ENCODE results near the gene OR8B8.
"Not testable (repeated sequence)": the region's sequence is repeated elsewhere in the genome, so short reads cannot be mapped to it uniquely, and the experiment has no call there.

OR8B8 gene, protein sequence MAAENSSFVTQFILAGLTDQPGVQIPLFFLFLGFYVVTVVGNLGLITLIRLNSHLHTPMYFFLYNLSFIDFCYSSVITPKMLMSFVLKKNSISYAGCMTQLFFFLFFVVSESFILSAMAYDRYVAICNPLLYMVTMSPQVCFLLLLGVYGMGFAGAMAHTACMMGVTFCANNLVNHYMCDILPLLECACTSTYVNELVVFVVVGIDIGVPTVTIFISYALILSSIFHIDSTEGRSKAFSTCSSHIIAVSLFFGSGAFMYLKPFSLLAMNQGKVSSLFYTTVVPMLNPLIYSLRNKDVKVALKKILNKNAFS

DNA sequence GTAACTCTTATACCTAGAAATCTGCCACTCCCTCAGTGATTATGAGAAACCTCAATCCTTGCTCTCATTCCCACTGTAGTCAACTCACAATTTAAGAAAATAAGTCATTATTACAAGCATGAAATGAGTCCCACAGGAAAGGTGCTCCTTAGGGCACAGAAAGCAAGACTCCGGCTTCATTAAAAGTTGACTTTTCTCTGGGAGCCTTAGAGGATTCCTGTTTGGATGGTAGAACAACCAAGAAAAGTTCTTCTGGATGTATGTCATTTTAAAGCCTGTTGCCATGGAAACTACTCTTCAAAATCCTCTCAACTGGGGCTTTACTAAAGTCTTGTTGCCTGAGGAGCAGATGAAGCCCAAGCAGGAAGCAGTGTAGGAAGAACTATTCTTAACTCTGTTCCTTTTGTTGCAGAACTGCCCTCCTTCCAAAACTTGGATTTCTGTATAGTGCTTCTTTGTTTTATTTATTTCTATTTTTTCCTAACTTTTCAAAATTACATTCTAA, at the start of gene OR8B8:
TSS of gene OR8B8 (minus strand) at position 51 of the 505 bp plus-strand sequence. CDS start 4,611 bp downstream, outside the sequence.
- no peak for FAIRE-seq

DNA sequence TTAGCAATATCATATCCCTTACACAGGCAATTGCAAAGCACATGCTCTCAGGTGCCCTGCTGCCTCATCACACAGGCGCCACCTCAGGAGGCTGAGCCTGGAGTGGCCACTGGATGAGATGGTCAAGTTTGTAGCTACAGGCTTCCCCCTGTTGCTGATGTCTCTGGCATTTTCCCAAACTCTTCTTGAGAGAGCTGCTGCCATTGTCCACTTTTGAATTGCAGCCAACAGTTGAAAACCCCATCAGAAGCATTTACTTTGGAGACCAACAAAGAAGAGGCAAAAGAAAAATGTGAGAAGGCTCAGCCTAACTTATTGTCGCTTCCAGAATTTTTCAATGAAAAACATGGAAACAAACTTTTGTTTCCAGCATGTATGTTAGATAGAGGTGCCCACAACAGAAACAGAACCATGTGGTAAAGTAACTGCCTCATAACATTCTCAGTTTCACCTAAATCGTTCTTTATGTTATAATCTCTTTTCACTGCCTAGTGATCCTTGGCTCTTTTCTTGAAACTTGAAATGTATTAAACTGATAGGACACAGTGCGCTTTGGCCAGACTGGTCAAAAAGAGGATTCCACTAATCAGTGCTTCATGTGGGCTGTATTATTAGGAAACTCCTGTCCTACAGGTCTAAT, 47.6 kb upstream of the OR8B8 start:
- FAIRE-seq: no peak

DNA sequence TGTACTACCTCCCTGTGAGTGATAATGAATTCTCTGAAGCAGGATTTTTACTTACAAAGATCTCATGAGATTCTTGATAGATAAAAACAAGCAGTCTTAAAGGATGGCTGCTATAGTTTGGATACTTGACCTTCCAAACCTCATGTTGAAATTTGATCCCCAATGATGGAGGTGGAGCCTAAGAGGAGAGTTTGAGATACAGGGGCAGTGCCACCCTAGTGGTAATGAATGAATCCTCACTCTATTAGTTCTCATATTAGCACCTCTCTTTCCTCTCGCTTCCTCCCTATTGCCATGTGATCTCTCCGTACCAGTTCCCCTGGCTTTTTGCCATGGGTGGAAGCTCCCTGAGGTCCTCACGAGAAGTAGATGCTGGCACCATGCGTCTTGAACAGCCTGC, 37.9 kb upstream of the OR8B8 start:
- FAIRE-seq: no peak

DNA sequence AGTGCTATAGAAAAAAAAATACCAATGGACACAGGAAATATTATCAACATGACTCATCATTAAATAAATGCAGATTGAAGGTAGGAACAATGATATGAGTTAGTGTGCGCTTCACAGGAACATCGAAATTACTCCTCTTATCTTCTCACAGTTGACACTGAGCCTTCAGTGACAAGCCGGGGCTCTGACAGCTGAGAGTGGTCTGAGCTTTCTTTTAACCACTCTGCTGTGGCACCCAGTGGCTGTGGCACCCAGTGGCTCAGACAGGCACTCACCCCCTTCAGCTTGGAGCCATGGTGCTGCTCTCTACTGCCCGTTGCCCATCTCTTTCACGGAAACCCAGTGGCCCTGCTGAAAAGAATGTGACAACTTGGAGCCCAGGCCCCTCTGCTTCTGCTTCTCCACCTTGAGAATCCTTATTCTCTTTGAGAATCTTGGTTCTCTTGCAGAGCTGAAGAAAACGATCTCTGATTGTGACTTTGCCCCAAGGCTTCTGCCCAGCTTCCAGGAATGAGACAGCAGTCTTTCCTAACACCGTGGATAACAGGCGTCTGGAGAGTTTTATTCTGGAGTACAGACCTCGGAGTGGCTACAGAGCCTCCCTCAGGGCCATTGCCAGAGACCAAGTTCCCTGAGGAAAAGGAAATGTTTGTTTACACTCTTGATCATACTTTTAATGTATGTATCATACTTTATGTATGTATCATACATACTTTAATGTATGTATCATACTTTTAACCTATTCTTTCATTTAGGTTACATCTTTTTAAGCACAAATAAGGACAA, 37.1 kb upstream of the OR8B8 start:
- FAIRE-seq: no peak

DNA sequence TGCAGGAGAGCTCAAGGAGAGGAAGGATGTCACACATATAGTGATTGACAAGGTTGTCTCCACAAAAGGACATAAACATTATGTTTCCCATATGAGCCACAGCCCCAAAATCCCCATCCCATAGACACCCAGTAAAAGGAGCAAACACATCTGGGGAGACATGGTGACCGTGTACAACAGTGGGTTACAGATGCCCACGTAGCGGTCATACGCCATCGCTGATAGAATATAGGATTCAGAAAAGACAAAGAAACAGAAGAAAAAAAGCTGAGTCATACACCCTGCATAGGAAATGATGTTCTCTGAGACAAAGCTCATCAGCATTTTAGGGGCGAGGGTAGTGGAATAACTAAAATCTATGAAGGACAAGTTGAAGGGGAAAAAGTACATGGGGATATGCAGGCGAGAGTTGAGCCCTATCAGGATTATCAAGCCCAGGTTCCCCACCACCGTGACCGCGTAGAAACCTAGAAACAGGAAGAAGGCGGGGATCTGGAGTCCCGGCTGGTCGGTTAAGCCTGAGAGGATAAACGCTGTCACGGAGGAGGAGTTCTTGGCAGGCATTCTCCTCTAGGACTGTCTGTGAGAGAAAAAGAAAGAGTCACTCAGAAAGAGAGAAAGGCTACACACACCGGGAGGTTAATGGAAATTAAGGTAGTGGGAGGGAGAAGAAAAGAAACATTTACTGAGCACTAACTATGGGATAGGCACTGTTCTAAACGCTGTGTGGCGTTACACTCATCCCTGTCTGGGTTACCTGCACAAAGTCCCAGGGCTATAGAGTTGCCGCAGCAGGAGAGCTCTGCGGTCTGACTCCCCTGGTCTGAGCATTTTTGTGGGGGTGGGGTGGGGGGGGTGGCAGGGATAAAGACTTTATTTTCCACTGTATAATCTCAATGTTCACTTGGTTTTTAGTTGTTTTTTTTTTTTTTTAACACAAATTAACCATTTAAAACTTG, 36.1 kb upstream of the OR8B8 start:
- FAIRE-seq: no peak

DNA sequence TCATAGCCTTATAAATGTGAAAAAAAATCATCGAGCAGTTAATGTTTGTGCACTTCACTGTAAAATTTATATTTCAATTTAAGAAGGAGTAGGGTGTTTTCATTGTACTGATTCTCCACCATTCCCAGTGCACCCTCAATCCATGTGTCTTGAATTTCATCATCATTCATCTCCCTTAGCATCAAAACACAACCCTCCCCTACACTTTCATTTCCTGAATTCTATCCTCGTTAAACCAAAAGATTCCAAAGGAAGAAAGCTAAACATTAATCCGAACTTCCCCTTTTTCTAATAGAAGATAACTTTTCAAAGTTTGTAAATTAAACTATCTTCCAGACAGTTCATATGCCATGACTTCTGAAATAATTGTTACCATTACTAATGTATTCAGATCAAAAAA, 34.1 kb upstream of the OR8B8 start:
- FAIRE-seq: no peak

DNA sequence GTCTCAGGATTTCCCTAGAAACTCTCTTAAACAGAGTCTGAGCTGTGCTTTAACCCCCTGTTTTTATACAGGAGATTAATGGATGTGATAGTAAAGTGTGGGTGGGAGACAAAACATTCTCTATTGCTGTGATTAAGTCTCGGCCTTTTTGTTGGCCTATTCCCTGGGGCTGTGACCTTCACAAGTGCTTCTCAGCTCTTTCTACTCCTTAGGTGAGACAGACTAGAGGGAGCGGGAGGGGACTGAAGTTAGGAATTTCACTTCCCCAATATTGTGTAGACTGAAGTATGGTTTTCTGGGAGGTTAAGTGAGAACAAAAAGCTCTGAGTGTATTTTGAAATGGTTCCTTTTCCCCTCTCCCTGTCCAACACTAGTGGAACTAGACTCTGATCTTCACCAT, 29.8 kb upstream of the OR8B8 start:
- FAIRE-seq: no peak

DNA sequence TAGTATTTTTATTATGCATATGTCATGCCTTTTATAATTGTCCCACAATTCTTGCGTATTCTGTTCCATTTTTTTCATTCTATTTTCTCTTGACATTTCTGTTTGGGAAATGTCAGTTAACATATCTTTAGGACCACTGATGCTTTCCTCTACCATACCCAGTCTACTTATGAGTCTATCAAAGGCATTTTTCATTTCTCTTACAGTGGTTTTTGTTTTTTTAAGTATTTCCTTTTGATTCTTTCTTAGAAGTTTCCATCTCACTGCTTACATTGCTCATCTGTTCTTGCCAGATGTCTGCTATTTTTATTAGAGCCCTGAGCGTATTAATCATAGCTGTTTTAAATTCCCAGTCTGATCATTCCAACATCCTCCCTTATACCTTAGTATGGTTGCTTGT, 29.3 kb upstream of the OR8B8 start:
- no peak for FAIRE-seq

DNA sequence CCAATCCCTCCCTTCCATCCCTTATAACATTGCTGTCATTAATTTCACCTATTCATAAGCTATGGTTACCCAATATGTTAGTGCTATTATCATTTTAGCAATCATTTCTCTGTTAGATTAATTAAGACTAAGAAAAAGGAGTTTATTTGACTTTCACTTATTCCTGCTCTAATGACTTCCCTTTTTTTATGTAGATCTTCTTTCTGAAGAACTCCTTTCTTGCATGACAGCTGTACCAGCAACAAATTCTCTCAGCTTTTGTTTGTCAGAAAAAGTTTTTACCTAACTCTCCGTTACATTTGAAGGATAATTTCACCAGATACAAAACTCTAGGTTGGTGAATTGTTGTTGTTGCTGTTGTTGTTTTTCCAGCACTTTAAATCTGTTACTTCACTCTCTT, 28.6 kb upstream of the OR8B8 start:
- FAIRE-seq: no peak

DNA sequence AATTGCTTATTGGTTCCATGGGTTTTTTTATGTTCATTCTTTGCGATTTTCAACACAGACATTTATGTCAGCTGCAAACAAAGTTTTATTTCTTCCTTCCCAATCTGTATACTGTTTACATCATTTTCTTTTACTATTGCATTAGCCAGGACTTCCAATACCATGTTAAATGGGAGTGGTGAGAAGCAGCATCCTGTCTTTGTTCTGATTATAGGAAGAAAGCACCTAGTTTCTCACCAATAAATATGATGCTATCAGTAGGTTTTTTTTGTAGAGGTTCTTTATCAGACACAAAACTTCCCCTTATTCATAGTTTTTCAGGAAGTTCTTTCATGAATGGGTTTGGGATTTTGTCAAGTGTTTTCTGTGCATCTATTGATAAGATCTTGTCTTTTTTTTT, 28.0 kb upstream of the OR8B8 start:
- FAIRE-seq: no peak

DNA sequence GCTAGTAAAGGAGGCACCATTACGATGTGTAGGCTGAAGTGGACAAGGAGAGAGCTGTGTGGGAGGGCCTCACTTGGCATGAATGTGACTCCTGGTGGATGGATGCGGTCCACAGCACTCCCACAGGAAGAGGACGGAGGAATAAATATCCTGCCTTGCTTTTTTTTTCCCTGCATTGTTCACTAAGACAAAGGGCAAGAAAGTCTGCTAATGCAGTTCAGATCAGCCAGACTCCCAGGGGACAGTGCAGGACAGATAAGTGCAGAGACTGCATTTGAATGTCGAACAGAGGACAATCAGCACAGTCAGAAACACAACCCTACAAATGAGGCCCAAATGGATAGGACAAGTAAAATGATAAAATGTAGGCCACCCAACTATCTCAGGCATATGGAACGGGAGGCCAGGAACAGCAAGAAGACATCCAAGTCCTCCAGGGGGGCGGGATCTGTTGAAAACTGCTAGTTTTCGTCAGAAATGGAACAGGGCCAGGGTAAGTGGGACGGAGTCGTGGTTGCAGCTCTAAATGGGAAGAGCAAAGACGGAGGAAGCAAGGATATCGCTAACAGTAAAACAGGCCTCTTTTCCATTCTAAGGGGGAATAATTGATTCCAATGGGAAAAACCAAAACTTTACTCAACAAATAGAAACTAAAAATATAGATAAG, 25.2 kb upstream of the OR8B8 start:
- FAIRE-seq: no peak

DNA sequence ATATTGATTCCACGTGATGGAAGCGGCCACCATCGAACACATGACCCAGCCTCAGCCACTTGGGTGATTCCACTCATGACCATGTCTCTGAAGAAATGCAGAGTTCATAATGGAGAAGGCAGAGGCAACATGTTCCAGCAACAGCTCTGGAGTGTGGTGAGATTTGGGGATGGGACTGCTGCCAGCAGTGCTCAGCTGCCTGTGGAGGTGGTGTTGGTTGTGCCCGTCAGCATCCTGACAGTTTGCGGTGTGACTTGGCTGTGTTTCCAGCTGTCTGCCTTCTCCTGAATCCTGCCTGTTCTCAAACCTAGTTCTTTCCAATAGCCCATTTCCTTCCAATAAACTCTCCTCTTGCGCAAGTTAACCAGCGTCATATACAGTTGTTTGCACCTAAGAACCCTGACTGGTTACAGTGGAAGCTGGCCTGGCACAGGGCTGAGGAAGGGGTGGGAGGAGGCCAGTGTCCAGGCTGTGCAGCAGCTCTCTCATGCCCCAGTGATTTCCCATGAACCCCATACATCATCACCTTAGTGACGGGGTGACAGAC, 22.0 kb upstream of the OR8B8 start:
- FAIRE-seq: no peak

DNA sequence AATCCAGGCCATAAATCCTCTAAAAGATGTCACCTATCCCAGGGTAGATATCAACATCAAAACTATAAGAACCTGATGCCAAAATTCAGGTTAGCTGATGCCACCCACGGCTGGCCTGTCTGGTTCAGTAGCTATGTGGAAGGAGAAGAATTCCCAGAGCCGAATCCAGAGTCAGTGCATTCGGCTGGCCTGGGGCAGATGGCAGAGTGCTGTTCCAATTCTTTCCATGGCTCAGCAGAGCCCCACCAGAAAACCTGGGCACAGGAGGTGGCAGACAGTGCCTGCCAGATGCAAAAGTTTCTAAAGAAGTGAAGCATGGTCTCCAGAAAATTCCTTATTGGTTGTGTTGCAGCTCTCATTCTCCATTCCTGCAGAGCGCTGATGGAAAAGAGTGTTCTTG, 19.9 kb upstream of the OR8B8 start:
- FAIRE-seq: no peak

DNA sequence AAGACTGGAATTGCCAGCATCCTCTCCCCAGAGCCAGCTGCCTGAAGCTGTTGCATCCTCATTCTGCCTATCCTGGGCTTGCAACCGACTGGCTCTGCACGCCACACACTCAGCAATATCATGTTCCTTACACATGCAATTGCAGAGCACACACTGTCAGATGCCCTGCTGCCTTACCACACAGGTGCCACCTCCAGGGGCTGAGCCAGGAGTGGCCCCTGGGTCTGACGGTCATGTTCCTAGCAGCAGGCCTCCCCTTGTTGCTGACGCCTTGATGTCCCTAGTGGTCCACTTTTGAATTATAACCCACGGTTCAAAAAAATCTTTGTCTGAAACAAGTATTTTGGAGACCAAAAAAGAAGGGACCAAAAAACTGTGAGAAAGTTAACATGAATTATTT, 18.5 kb upstream of the OR8B8 start:
- no peak for FAIRE-seq

DNA sequence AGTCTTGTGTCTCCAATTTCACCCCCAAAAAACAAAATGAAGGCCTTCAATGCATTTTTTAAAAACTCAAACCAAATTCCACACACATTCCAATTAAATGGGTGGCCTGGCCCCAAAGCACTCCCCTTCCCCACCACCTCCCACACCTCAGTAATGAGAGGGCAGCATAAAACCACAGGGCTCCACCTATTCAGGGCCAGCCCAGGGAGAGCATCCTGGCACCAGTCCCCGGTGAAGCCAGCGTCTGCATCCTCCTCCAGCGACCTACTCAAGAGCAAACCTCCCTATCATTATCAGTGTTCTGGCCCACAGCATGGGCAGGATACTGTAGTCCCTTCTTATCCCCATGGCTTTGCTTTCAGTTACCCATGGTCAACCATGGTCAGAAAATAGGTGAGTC, 17.8 kb upstream of the OR8B8 start:
- FAIRE-seq: no peak

DNA sequence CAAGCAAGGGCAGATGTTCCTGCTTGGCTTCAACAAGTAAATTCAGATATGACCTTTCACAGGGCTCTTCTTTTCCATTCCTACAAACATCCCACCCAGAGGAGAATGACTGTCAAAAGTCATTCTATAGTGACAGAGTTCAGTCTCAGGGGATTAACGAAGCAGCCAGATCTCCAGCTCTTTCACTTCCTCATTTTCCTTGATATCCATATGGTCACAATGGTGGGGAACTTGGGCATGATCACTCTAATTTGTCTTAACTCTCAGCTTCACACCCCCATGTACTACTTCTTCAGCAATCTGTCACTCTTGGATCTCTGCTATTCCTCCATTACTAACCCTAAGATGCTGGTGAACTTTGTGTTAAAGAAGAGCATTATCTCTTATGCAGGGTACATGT, 15.0 kb upstream of the OR8B8 start:
- no peak for FAIRE-seq

DNA sequence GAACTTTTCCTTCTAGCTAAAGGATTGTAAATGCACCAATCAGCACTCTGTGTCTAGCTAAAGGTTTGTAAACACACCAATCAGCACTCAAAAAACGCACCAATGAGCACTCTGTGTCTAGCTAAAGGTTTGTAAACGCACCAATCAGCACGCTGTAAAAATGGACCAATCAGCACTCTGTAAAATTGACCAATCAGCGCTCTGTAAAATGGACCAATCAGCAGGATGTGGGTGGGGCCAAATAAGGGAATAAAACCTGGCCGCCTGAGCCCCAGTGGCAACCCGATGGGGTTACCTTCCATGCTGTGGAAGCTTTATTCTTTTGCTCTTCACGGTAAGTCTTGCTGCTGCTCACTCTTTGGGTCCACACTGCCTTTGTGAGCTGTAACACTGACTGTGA, 13.9 kb upstream of the OR8B8 start:
- not testable (repeated sequence) for FAIRE-seq

DNA sequence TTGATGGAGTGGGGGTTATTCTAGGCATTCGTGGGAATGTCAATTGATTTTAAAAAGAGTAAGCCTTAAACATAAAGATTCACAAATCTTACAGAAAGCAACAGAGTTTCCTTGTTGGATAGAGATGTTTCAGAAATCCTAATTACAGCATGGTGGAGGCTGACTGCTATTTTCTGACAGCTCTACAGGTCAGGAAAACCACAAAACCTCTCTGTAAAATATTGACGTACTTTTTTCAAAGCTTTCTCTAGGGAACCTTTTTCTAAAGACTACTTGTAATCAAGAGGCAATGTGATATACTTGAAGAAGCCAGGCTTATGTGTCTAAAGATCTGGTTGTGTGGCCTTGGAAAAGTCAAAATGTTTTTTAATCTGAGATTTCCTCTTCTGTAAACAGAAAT, 9.1 kb upstream of the OR8B8 start:
- FAIRE-seq: no peak

DNA sequence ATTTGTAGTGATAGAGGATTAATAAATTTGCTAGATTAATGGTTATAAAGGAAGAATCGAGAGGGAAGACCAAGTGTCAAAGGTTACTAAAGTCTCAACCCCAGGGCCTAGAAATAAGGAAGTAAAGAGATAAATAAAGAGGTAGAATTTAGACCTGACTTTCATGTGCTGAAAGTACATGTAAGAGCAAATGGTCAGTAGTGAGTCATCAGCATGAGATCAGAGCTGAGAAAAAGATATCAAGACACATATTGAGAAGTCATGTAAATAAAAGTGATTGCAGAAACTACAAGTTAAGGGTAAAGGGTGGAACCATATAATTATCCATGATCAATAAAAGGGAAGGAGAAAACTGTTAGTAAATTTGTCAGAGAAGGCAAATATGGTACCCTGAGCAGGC, 1.4 kb upstream of the OR8B8 start:
- FAIRE-seq: no peak

DNA sequence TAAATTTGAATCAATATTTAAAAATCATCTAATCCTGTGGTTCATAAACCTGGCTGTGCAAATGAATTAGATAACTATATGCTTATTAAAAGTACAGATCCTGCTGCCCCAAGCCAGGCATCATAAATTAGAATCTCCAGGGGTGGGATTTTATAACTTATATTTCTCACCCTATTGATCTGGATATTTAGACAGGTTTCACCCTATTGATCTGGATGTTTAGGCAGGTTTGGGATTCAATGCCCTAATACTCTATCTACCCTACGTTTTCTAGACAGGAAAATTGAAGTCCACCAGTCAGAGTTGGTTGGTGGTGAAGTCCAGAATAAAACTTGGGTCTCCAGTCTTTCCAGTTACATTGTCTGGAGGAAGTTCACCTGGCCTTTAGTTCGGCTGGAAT, 2.6 kb downstream of the OR8B8 start:
- no peak for FAIRE-seq

DNA sequence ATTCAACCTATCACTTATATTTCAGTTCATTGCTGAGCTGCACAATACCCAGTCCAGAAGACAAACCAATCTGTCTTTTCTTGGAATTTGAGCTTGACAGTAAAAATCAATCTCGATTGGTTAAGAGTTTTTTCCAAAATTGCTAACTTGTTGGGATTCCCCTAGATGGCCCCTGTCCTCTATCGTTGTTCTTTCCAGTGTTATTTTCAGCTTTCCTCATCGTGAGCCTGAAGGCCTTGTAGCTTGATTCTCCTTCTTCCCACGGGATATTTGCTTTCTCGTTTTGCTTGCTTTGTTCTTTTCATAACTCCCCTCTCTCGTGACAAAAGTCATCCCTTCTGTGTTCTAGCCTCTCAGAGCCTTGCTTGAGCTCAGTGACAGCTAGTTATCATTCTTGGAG, 3.1 kb downstream of the OR8B8 start:
- FAIRE-seq: no peak

DNA sequence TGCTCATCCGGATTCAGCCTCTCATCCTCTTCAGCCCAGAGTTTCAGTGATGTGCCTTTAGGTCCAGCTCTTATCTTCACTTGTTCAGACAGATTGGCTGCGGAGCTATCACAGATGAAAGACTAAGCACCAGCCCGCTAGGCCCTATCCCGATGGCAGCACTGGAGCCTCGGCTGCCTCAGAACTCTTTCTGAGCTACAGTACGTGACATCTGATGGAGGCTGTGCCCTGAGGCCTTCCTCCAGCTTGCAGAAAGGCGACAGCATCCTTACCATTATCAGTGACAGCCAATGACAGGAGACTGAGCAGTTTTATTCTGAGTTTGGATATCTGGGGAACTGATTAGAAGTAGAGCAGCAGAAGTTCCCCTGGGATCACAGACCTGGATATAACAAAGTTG, 4.0 kb downstream of the OR8B8 start:
- no peak for FAIRE-seq

Measured in G401.6 (cell line).